Gastrocnemius medialis (tissue), 4 donors: Measurements from ENCODE around the gene ZNF366. TPM values are rescaled to one million over a fixed set of nuclear protein-coding genes. Genes with fewer than 3 reads are reported as not detected.

Experiments
- ATAC-seq, 2 donors: fragments of 150-250 bp; one replicate each; pipeline ENCODE4 v1.9.1; 2016
- DNase-seq, 2 donors: peaks; one replicate each; pipeline ENCODE4 v3.0.0-alpha.2; 2019
- H3K27ac ChIP-seq, 4 donors: fragments of 200-600 bp; sonication (generic); 1 replicate in 1 of 4; 2 replicates in 3 of 4; pipeline ENCODE4 v1.5.1; 2016 to 2018; ENCODE audit warnings: mild to moderate bottlenecking in 2 of 4, moderate library complexity in 1 of 4
- H3K27me3 ChIP-seq, 3 donors: fragments of 200-600 bp; sonication (generic) in 2 of 3; 1 replicate in 1 of 3; 2 replicates in 2 of 3; pipeline versions ENCODE4 v1.5.1 to v1.6.0; 2016 to 2019; ENCODE audit warnings: mild to moderate bottlenecking in 1 of 3, moderate library complexity in 1 of 3
- H3K36me3 ChIP-seq, 2 donors: fragments of 200-600 bp; sonication (generic) in 1 of 2; one replicate each; pipeline ENCODE4 v1.5.1; 2017 to 2018
- H3K4me1 ChIP-seq, 2 donors: fragments of 200-600 bp; sonication (generic) in 1 of 2; one replicate each; pipeline ENCODE4 v1.5.1; 2016 to 2017; ENCODE audit warnings: mild to moderate bottlenecking in 2 of 2
- H3K4me3 ChIP-seq, 4 donors: fragments of 200-600 bp; sonication (generic) in 3 of 4; 1 replicate in 1 of 4; 2 replicates in 3 of 4; pipeline ENCODE4 v1.5.1; 2016 to 2019; ENCODE audit warnings: mild to moderate bottlenecking in 2 of 4
- H3K9me3 ChIP-seq, 3 donors: fragments of 200-600 bp; sonication (generic) in 2 of 3; 1 replicate in 1 of 3; 2 replicates in 2 of 3; pipeline ENCODE4 v1.5.1; 2016 to 2019
- POLR2A ChIP-seq, 2 donors: fragments of 450-650 bp; IDR thresholded peaks; one replicate each; pipeline ENCODE4 v1.6.1; 2017; ENCODE audit warnings: antibody characterized with exemption in 2 of 2, mild to moderate bottlenecking in 2 of 2, moderate library complexity in 2 of 2
- in situ Hi-C, 4 donors: fragments of 200-750 bp; cut with MboI; loops; one replicate each; pipeline versions ENCODE4 v1.15.0 to v1.8.0; 2017; ENCODE audit warnings: low sequenced_read_pairs in 4 of 4
- intact Hi-C: fragments of 100-400 bp; cut with DNase I; formaldehyde crosslinking; loops from one replicate; pipeline ENCODE4 v1.15.1; 2023; ENCODE audit warnings: low total_unique reads
- total RNA-seq, 4 donors: library from RNA; depleted of rRNA; stranded (reverse); fragments of >200 nt; gene quantifications; one replicate each; pipeline versions ENCODE4 v1.1.0 to v1.2.3, GENCODE V29; 2016
- TF ChIP-seq, protein P1 (sequence below), 5 experiments: fragments of 450-650 bp in 3 of 5; fragments of 200-600 bp in 2 of 5; sonication (generic) in 2 of 5; IDR thresholded peaks in 4 of 5; conservative IDR thresholded peaks in 1 of 5; 1 replicate in 4 of 5; 2 replicates in 1 of 5; pipeline ENCODE4 v1.5.1; 2016 to 2019; ENCODE audit warnings: antibody characterized with exemption in 5 of 5, mild to moderate bottlenecking in 3 of 5, moderate library complexity in 3 of 5

ZNF366 gene
- total RNA-seq, 4 donors from 2014 or later, result 2.0 to 5.8 (median 3.0) TPM

DNA sequence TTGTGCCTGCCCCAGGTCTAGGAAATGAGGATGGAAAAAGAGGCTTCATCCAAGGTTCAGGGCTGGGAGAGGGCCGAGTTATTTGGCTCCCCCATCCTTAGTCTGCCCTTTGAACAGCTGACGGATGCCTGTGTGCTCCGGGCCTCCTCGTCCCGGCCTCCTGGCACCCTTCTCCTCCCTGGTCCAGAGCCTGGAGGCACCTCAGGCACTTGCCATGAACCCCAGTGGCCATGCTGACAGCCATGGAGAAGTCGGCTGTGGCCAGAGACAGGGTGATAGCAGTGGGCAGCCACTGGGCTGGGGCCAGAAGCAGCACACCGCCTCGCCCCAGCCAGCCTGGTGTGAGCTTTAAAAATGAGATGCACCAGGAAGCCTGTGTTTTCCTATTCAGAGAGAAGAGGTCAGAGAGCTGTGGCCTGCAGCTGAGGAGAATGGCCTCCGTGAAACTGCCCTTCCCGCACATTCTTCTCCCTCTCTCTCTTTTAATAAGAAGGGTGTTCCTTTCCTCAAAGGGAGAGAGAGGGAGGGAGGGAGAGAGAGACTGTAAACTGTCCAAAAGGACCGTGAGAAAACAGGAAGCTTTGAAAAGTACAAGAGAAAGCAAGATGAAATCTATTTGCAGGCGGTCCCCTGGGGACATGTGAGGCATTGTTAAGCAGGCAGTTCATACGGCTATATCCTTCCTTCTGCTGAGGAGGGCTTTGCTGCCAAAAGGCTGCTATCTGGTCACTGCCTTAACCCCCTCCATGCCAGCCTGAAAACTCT is 55.3 kb downstream of the ZNF366 start:
- Histone ChIP-seq H3K9me3 (no peaks in the 10 kb centered on the region), H3K4me3 (peak overlapping the region in 2 of 4 donors; percentile 1 to 14), H3K4me1 (peaks cover 50 to 67% of the 10 kb centered on the region in 2 donors), H3K27me3 (no peaks in the 10 kb centered on the region), H3K27ac (peak overlapping the region; percentile 82 to 92 (median 88)), H3K36me3 (no peaks in the 10 kb centered on the region)
- in situ Hi-C loops, result loop anchor here in 1 of 4 donors (10.0 kb wide), 1 partner anchor 47 kb away; no protein-coding TSS in a partner anchor
- ATAC-seq (peak; percentile 74 to 78), DNase-seq (peak; percentile 63 to 75)
- TF ChIP-seq, protein P1, sequence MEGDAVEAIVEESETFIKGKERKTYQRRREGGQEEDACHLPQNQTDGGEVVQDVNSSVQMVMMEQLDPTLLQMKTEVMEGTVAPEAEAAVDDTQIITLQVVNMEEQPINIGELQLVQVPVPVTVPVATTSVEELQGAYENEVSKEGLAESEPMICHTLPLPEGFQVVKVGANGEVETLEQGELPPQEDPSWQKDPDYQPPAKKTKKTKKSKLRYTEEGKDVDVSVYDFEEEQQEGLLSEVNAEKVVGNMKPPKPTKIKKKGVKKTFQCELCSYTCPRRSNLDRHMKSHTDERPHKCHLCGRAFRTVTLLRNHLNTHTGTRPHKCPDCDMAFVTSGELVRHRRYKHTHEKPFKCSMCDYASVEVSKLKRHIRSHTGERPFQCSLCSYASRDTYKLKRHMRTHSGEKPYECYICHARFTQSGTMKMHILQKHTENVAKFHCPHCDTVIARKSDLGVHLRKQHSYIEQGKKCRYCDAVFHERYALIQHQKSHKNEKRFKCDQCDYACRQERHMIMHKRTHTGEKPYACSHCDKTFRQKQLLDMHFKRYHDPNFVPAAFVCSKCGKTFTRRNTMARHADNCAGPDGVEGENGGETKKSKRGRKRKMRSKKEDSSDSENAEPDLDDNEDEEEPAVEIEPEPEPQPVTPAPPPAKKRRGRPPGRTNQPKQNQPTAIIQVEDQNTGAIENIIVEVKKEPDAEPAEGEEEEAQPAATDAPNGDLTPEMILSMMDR (IDR thresholded peaks at IDR 0.05 in 4 of 5, conservative IDR thresholded peaks at IDR 0.05 in 1 of 5), result no peak
- no peak for TF ChIP-seq POLR2A (IDR thresholded peaks at IDR 0.05)
- intact Hi-C loops, result no loop called here

GRCh38 chr5:72448368-72448767 is 58.8 kb downstream of the ZNF366 start:
- H3K36me3 ChIP-seq, result no peaks in the 10 kb centered on the region
- DNase-seq, result no peak
- no peaks in the 10 kb centered on the region for H3K27me3 ChIP-seq
- no peak overlapping the region for H3K27ac ChIP-seq
- no peak for ATAC-seq
- in situ Hi-C loops, result loop anchor here in 1 of 4 donors (10.0 kb wide), 1 partner anchor 64 kb away; no protein-coding TSS in a partner anchor
- peaks cover 58 to 61% of the 10 kb centered on the region in 2 donors for H3K4me1 ChIP-seq
- intact Hi-C loops, result no loop called here
- TF ChIP-seq POLR2A (IDR thresholded peaks at IDR 0.05), result no peak
- TF ChIP-seq, protein P1 (IDR thresholded peaks at IDR 0.05 in 4 of 5, conservative IDR thresholded peaks at IDR 0.05 in 1 of 5), result no peak
- no peak overlapping the region for H3K4me3 ChIP-seq
- no peaks in the 10 kb centered on the region for H3K9me3 ChIP-seq

DNA sequence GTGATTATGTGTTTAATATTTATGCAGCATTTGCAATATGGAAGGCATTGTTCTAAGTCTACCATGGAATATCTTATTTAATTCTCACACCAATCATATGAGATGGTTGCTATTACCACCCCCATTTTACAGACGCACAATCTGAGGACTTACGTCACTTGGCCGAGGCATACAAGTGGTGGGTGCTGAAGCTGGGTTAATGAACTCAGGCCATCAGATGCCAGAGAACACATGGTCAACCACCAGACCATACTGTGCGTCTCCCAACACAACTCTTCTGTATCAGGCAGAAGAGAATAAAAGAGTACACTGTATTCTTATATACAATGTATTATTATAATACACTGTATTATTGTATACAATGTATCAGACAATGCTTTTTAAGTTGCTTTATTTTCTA is 59.5 kb downstream of the ZNF366 start:
- H3K27ac ChIP-seq, result no peak overlapping the region
- no peaks in the 10 kb centered on the region for H3K27me3 ChIP-seq
- no peaks in the 10 kb centered on the region for H3K36me3 ChIP-seq
- DNase-seq (no peak), ATAC-seq (no peak)
- no peak overlapping the region for H3K4me3 ChIP-seq
- intact Hi-C loops (no loop called here), in situ Hi-C loops (loop anchor here in 1 of 4 donors (10.0 kb wide), 1 partner anchor 63 kb away; no protein-coding TSS in a partner anchor)
- no peak for TF ChIP-seq POLR2A (IDR thresholded peaks at IDR 0.05)
- TF ChIP-seq, protein P1 (IDR thresholded peaks at IDR 0.05 in 4 of 5, conservative IDR thresholded peaks at IDR 0.05 in 1 of 5), result no peak
- H3K4me1 ChIP-seq, result peaks cover 54 to 56% of the 10 kb centered on the region in 2 donors
- no peaks in the 10 kb centered on the region for H3K9me3 ChIP-seq

DNA sequence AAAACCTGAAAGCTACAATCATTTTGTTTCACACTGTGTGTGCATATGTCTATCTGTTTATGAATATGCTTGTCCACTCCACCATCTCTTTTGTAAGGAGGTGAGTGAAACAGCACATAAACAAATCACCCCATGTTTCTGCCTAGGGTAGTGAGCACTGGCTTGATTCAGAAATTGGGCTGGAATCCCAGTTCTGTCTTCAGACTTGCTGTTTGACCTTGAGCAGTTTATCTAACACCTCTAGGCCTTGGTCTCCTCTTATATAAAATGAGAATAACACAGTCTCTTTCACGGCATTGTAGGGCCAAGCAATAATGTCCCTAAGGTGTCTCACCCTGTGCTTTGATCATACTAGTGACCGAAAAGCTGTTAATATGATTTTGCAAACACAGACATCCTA is 61.2 kb downstream of the ZNF366 start:
- no peak for ATAC-seq
- H3K27ac ChIP-seq, result peak overlapping the region in 2 of 4 donors; percentile 2 to 42

More for the DNA sequence above, 61.2 kb downstream of the ZNF366 start:
- Histone ChIP-seq H3K36me3 (no peaks in the 10 kb centered on the region), H3K4me3 (no peak overlapping the region), H3K4me1 (peaks cover 53 to 54% of the 10 kb centered on the region in 2 donors), H3K9me3 (no peaks in the 10 kb centered on the region), H3K27me3 (no peaks in the 10 kb centered on the region)
- DNase-seq, result no peak
- in situ Hi-C loops (loop anchor here in 1 of 4 donors (10.0 kb wide), 1 partner anchor 61 kb away; no protein-coding TSS in a partner anchor), intact Hi-C loops (no loop called here)
- no peak for TF ChIP-seq POLR2A (IDR thresholded peaks at IDR 0.05)
- TF ChIP-seq, protein P1 (IDR thresholded peaks at IDR 0.05 in 4 of 5, conservative IDR thresholded peaks at IDR 0.05 in 1 of 5), result no peak
